HG03575 (cell line): ENCODE results near the gene RIMBP2.

Source experiments
- ATAC-seq: cut with Tn5 transposase; IDR thresholded peaks from one replicate; pipeline ENCODE4 v1.9.1; 2021; ENCODE audit not compliant: unreplicated experiment, insufficient number of reproducible peaks, low FRiP score; ENCODE audit errors: extremely low read depth

RIMBP2 gene

DNA sequence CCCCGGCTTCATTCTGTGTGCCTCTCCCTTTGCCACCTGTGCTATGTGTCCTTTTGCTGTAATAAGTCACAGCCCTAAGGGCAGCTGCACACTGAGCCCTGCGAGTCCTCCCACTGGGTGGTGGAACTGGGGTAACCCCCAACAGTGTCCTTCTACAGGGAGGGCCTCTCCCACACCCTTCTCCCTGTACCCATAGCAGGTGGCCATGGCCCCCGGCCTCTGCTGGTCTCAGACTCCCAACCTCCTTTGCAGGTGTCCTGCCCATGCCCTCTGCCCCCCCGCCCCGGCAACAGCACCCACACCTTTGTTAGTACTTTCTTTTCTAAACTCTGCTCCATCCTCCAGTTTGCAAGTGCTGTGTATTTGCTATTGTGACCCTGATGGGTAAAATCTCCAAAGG lies 206.6 kb downstream of the RIMBP2 start:
- ATAC-seq = no peak

DNA sequence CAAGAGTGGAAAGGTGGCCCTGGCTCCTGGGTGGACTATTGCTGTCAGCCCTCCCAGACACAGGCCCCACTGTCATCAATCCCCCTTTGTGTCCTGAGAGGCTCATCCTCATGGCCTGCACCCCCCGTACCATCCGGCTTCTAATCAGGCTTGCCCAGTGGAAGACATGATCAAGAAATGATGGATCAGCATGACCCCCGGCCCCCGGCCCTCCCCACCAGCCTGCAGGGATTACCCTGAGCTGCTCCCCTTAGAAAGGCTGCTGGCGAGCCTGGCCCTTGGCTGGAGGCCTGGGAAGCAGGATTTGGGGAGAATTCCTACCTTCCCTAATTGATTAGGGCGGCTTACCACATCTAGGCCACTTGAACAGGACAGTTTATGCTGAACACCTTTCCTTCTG lies 207.3 kb downstream of the RIMBP2 start:
- ATAC-seq = no peak

DNA sequence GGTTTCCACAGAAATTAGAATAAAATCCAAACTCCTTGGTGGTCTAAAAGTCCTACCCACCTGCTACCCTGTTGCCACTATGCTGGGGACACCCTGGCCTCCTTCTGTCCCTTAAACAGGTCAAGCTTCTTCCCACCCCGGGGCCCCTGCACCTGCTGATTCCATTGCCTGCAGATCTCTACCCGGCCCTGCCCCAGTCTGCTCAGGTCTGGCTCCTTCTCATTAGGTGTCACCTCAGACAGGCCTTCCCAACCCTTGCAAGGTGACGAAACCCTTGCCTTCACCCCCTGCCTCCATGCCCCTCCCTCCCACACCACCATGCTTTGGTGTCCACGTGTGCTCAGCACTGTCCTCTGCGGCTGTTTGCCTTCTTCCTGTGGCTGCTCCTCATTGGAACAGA lies 207.8 kb downstream of the RIMBP2 start:
- no peak for ATAC-seq

DNA sequence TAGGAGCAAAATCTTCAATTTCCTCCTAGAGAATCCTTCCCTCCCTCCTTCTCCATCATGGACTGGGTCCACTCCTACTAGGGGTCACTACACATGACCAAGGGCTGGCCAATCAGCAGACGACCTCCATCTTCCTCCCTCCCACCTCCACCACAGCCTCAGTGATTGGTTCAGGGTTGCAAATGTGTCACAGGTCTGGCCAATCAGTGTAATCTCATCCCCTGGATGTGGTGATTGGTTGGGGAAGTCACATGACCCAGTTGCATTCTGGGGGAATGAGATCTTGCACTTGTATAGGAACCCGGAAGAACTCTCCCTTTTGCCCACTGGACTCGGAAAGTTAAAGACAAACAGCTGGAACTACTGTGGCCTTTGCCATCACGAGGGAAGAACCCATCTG lies 209.3 kb downstream of the RIMBP2 start:
- ATAC-seq = no peak

DNA sequence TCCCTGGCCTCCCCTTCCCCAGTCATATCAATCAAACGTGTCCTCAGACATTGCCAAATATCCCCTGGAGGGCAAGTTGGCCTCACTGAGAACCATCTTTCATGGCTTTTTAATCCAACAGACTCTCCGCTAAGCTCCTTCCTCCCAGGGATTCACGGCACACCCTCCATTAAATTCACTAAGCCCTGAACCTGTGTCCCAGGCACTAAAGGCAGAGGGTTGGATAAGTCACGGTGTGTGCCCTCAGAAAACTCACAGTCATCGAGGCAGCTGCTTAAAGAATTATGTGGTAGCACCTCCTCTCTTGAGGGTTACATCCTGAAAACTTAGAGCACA lies 211.3 kb downstream of the RIMBP2 start:
- ATAC-seq = no peak

DNA sequence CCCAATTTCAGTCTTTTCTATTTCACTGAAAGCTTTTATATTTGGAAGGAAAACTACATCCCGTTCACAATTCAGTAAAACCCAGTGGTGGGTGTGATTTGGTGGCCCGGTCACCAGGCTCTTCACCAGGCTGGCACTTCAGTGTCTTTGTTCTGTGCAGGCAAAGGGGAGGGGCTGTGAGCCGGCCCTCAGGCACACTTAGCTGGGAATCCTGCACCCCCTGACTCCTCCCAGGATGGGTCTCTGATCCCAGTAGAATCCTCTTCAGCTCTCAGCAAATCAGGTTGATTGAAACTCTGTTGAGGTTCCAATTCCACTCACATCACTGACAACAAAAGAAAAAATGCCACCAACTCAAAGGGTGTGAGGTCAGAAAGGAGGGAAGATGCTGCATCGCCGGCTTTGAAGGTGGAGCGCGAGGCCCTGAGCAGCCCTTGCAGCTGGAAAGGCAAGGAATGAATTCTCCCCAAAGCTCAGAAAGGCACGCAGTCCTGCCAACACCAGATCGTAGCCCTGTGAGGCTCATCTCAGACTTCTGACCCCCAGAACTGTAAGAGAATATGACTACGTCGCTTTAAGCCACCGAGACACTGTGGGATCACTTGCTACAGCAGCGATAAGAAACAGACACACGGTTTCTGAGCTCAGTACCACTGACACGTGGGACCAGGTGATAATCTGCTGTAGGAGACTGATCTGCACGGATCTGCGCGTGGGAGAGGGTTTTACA lies 211.8 kb downstream of the RIMBP2 start:
- no peak for ATAC-seq

DNA sequence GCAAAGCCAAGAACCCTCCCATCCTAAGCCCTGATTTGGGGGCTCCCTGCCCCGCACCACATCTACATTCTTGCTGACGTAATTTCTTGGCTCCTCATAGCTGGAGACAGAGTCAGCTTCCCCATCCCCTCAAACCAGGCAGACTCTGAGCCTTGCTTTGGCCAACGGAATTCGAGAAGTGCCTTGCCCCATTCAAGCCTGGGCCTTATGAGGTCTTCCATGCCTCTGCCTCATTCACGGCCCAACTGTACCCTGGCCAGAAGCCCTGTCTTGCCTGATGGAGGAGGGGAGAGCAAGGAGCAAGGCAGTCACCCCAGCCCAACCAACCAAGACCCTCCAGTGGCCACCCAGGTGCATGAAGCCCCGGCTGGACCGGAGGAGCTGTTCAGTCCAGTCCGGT lies 214.3 kb downstream of the RIMBP2 start:
- no peak for ATAC-seq

DNA sequence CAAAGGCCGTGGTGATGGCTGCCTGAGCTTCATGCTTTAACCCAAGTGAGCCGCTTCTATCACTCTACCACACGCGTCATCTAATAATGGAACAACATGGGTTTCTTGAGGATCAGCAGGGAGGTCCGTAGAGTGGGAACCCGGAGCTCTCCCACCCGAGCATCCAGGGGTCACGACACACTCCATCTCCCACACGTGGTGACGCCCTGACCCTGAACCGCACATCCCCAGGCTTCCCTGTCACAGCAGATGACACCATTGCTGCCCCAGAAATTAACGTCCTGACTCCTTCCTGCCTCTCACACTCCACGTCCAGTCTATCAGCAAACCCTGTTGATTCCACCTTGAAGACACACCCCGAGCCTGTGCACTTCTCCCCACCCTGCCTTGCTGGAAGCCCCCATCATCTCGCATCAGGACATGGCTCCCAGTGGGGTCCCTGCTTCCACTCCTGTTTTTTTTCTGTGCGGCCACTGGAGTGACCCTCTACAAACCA lies 215.2 kb downstream of the RIMBP2 start:
- no peak for ATAC-seq

DNA sequence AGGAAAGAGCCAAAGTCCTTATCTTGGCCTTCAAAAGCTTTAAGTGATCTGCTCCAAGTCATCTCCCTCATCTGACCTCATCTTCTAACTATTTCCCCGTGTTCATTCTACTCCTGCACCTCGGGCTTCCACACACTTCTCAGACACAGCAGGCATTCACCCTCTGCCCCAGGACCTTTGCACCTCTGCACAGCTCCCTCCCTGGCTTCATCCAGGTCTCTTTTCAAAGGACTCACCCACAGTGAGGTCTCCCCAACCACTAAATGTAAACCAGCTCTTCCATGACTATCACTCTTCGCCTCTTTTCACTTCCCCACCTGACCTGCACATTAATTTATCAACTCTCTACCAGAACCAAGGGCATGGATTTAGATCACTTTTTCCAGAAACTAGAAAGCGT lies 216.6 kb downstream of the RIMBP2 start:
- ATAC-seq = no peak

DNA sequence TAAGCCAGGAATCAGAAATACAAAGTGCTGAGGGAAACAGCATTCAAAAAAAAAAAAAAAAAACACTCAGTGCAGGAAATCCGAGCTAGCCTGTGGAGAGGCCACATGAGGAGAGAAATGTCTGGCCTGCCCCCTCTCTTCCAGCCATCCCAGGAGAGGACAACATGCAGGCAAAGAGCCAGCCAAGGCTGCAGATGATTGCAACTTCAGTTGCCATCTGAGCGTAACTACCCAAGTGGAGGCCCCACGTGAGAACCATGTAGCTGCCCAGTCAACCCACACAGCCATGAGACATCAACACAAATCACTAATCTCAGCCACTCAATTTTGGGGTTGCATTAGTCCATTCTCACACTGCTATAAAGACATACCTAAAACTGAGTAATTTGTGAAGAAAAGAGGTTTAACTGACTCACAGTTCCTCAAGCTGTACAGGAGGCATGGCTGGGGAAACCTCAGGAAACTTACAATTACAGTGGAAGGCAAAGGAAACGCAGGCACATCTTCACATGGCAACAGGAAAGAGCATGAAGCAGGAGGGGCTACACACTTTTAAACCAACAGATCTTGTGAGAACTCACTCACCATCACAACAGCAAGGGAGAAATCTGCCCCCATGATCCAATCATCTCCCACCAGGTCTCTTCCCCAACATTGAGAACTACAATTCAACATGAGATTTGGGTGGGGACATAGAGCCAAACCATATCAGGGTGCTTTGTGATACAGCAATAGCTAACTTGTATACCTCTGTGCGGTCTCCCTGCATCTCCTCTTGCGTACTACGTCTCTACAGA lies 217.3 kb downstream of the RIMBP2 start:
- ATAC-seq = no peak

DNA sequence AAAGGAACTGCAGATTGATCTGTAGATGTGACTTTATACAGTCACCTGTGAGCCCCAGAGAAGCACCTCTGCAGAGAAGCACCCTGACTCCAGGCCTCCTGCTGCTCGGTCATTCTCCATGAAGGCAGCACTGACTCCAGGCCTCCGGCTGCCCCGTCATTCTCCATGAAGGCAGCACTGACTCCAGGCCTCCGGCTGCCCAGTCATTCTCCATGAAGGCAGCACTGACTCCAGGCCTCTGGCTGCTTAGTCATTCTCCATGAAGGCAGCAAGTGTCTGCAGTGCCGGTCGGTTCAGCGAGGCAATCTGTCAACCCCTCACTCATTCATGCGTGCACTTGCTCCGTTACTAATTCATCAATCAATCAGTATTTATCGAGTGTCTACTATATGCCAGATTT lies 218.1 kb downstream of the RIMBP2 start:
- no peak for ATAC-seq

DNA sequence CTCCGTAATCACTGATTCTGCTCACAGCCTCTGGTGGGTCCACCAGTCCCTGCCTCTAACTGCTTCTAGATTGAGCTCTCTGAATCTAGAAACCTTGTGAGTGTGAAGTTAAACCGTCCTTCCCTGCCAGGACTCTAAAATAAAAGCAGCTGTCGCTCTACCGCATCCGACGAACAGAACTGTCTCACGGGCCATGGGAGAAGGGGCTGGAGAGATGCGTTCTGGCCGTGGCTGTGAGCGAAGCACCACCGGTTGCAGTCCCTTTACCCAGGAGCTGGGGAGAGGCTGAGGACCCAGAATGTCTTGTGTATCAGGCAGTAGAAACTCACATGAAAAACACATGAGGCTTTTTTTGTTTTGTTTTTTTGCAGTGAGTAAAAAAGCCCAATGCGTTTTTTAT lies 218.8 kb downstream of the RIMBP2 start:
- no peak for ATAC-seq

DNA sequence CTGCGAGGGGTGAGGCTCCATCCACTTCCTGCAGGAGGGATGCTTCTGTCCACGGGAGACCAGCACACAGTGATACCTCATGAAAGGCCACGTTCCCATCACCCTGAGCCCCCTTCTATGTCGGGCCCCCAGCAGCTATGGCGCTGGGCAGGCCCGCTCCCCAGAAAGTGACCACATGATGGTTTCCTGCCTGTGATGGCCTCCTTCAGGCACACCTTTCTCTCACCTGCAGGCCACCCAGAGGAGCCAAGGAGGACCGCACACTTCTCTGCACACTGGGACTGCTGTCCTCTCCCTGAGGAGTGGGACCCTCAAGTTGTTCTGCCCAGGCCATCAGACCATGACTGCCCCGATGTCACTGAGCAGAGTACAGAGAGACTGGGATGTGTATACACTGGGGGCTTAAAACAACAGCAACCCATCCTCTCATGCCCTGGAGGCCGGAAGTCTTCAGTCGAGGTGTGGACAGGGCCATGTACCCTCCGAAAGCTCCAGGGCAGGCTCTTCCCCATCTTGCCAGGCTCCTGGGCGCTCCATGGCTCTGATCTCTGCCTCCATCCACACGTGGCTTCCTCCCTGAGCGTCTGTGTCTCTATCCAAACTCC lies 219.5 kb downstream of the RIMBP2 start:
- no peak for ATAC-seq

DNA sequence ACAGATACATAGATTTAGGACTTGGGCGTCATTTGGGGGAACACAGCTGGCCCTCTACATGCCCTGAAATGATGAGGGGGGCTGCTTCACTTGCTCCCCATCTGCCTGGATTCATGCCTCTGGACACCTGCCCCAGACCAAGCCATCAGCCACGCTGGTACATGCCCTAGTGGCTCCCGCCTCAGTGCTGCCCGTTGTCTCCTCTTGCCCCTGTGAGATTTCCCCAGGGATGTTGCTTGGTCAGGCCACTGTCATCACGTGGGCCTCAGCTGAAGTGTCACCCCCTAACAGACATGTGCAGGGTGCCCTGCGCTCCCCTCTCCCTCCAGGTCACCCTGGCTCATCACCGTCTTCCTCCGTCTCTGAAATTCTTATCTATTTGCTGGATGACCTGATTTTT lies 220.9 kb downstream of the RIMBP2 start:
- no peak for ATAC-seq

DNA sequence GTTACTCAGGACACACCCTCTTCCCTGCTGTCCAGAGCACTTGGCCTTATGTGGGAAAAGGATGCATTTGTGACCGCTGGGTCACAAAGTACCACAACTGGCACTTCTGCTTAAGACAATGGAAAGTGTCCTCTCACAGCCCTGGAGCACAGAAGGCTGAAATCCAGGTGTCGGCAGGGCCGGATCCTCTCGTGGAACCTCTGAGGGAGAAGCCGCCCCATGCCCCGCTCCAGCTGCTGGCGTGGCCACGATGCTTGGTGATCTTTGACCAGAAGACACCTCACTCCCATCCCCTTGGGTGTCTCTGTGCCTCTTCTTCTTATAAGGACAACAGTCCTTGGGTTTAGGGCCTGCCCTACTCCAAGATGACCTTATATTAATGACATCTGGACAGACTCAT lies 221.4 kb downstream of the RIMBP2 start:
- no peak for ATAC-seq

DNA sequence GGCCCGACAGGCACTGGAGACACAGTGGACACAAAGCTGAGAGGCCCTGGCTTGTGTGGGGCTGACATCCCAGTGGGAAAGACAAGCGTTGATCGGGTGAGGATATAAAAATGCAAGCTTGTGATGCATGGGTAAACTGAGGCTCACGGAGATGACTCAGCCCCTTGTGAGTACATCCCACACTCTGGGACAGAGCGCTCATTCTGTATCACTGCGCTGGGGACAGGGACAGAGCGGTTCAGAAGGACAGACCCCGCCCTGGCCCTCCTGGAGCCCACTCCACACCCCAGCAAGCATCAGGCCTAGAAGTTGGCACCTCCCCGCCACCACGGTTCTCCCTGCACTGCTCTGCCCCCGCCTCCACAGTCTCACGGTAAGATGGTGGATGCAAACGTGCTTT lies 222.1 kb downstream of the RIMBP2 start:
- ATAC-seq = no peak

DNA sequence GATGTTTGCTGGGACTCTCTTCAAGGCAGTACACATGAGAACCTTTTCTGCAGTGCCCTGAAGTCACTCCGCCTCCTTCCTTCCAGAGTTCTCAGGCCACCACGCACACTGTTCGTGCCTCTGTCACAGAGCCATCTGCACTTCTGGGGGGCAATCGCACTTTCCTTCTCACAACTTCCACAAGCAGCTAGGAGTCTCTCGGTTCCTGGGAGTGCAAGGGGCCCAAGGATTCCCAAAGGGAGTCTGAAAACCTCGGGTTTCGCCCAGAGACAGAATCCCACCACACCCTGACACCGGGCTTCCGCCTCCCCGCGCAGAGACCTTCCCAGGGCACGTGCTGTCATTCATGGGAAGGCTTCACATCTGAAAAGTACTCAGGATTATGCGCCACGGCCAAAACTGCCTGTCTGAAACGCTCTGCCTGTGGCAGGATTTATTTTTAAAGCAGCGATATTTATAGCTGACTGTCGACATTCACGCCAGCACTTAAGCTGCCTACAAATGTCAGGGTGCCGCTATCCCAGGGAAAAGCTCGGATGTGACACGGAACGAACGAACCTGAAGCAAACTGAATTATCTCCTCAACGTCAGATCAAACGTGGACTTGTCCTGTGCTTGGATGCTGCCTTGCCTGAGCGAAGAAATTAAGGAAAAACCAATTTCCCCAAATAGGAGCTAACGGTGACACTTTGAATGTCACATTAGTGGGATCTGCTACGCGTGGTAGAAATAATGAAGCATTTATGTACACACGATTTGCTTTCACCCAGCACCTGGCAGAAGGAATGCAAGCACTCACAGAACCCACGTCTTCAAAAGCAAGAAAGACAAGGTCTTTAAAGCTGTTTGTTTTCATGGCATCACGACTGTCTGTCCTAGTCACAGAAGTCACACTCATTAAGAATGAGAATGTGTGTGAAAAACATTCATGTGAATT lies 224.4 kb downstream of the RIMBP2 start:
- no peak for ATAC-seq

DNA sequence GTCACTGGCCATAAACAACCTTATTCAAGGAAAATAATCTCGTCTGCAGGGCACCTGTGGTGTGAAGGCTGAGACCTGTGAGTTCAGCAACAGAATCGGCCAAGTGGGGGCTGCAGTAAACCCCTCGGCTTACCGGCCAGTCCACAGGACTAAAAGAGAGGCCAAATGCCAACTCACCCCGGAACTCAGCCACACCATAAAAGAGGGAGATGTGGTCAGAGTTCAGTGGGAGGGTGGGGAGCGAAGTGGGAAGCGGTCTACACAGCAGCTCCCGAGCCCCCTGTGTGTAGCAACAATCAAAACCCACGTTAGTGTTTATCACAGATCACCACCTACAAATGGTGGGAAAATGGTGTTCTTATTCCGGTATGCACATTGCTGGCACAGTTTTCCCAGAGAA lies 225.4 kb downstream of the RIMBP2 start:
- no peak for ATAC-seq

DNA sequence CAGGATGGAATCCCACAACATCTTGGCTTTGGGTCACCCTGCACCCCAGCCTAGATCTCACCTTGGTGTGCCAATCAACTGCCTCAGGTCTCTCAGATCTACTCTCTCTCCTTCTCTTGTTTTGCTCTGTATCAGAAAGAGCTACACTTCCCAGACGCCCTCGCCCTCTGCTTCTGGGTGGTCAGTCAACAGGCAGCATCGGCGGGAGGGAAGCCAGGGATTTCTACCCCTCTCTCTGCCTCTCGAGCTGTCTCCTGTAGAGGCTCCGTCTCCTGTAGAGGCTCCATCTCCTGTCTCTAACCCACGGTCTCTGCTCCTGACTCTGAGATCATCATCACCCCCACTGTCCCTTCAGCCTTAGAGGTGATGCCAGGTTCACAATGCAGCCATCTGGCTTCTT lies 226.8 kb downstream of the RIMBP2 start:
- no peak for ATAC-seq
